Measurements from ENCODE around the gene EHBP1. TPM values are rescaled to one million over a fixed set of nuclear protein-coding genes. Genes with fewer than 3 reads are reported as not detected.

EHBP1 gene
- total RNA-seq, 1 donor from 2014 or later: 45.8 TPM

- Histone ChIP-seq H3K4me3 (no peak overlapping the region), H3K27me3 (ENCODE audit: low read depth) (no peaks in the 10 kb centered on the region), H3K9me3 (no peaks in the 10 kb centered on the region), H3K27ac (no peak overlapping the region), H3K4me1 (peaks cover 41% of the 10 kb centered on the region), H3K36me3 (no peaks in the 10 kb centered on the region)
- no peak for DNase-seq
- ATAC-seq: no peak
- intact Hi-C loops (cut with DNase I): no loop called here
- TF ChIP-seq CTCF (IDR thresholded peaks at IDR 0.05): no peak
Measured at GRCh38 chr2:62665446-62665845, 40.1 kb upstream of the EHBP1 start.

DNA sequence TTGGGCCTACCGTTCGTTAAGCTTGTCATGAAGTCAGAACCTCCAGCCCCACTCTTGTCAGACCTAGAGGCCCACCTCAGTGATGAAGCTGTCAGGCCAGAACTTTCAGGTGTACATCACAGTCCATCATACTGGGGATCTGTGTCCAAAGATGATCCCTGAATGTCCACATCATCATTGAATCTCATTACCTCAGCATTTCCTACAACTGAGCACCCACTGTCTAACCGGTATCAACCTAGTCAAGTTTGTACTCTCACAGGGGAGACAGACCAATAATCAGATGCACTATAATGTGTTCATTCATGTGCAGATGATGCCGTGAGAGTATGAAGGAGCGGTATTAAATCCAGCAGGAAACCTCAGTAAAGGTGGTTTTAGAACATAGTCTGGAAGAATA is 36.3 kb upstream of the EHBP1 start:
- no peak overlapping the region for H3K4me3 ChIP-seq
- H3K9me3 ChIP-seq: no peaks in the 10 kb centered on the region
- ATAC-seq (no peak), DNase-seq (no peak)
- no peak for TF ChIP-seq CTCF (IDR thresholded peaks at IDR 0.05)
- peaks cover 20% of the 10 kb centered on the region for H3K4me1 ChIP-seq
- intact Hi-C loops (cut with DNase I): no loop called here
- no peak overlapping the region for H3K27ac ChIP-seq
- H3K36me3 ChIP-seq: no peaks in the 10 kb centered on the region
- no peaks in the 10 kb centered on the region for H3K27me3 ChIP-seq (ENCODE audit: low read depth)

DNA sequence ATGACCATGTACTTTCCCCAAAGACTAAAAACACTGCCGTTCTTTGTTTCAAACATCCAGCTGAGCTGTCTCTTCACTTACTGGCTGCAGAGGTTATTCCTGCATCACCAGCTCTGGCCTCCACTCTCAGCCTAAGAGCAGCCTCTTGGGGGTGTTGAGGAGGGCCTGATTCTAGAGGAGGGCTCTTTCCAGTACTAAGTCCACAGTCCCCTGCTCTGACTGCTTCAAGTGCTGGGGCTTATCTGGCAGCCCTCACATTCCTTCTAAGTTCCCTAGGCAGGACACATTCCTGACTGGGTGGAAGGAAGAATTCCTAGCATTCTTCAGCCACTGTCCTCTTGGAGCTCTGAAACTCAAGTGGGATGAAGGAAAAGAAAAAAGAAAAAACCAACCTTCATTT is 32.9 kb upstream of the EHBP1 start:
- H3K27ac ChIP-seq: peak overlapping the region; percentile 50
- H3K36me3 ChIP-seq: no peaks in the 10 kb centered on the region
- peak; percentile 51 for DNase-seq
- intact Hi-C loops (cut with DNase I): no loop called here
- no peak overlapping the region for H3K4me3 ChIP-seq
- H3K9me3 ChIP-seq: no peaks in the 10 kb centered on the region
- no peak for TF ChIP-seq CTCF (IDR thresholded peaks at IDR 0.05)
- peaks cover 12% of the 10 kb centered on the region for H3K4me1 ChIP-seq
- ATAC-seq: peak; percentile 94 to 96
- no peaks in the 10 kb centered on the region for H3K27me3 ChIP-seq (ENCODE audit: low read depth)

DNA sequence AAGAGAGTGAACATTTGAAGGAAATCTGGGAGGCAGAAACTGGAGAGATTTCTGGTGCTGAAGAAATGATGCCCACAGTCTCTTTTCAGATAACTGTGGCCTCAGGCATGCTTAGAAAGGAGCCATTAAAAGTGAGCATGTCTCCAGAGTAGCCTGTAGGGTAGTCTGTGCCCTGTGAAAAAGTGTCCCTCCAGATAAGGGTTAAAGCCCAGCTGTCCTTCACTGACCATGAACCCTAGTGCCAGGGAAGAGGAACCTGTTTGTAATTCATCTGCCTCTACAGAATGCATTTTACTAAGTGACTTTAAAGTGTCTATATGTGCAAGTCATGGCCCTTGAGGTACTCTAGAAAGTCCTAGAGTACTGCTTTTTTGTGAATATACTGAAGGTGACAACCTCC is 30.5 kb upstream of the EHBP1 start:
- intact Hi-C loops (cut with DNase I): no loop called here
- Histone ChIP-seq H3K27me3 (ENCODE audit: low read depth) (no peaks in the 10 kb centered on the region), H3K9me3 (no peaks in the 10 kb centered on the region), H3K4me1 (peaks cover 12% of the 10 kb centered on the region), H3K36me3 (no peaks in the 10 kb centered on the region), H3K27ac (no peak overlapping the region), H3K4me3 (no peak overlapping the region)
- ATAC-seq (no peak), DNase-seq (no peak)
- no peak for TF ChIP-seq CTCF (IDR thresholded peaks at IDR 0.05)

DNA sequence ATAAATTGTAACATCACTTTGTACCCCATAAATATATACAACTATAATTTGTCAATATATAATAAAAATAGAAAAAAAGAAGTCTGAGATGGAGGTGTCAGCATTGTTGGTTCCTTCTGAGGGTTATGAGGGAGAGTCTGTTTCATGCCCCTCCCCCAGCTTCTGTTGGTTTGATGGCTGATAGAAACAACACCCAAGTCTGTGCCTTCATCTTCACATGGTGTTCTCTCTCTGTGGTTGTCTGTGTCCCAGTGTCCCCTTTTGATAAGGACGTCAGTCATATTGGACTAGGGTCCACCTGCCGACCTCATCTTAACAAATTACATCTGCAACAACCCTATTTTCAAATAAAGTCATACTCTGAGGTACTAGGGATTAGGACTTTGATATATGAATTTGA is 20.3 kb upstream of the EHBP1 start:
- no peak for TF ChIP-seq CTCF (IDR thresholded peaks at IDR 0.05)
- no peaks in the 10 kb centered on the region for H3K36me3 ChIP-seq
- DNase-seq: no peak
- H3K4me1 ChIP-seq: no peaks in the 10 kb centered on the region
- H3K27me3 ChIP-seq (ENCODE audit: low read depth): no peaks in the 10 kb centered on the region
- intact Hi-C loops (cut with DNase I): no loop called here
- H3K27ac ChIP-seq: no peak overlapping the region
- ATAC-seq: no peak
- no peaks in the 10 kb centered on the region for H3K9me3 ChIP-seq
- H3K4me3 ChIP-seq: no peak overlapping the region

Data from lower lobe of right lung (tissue), 2 donors.